Measurements from ENCODE around the gene CTNNA1. TPM values are rescaled to one million over a fixed set of nuclear protein-coding genes. Genes with fewer than 3 reads are reported as not detected.
A peak's percentile ranks its signal among the peaks of the same experiment; 100 is the strongest.

Gene CTNNA1
- total RNA-seq, 1 donor from 2014 or later = 359 TPM

DNA sequence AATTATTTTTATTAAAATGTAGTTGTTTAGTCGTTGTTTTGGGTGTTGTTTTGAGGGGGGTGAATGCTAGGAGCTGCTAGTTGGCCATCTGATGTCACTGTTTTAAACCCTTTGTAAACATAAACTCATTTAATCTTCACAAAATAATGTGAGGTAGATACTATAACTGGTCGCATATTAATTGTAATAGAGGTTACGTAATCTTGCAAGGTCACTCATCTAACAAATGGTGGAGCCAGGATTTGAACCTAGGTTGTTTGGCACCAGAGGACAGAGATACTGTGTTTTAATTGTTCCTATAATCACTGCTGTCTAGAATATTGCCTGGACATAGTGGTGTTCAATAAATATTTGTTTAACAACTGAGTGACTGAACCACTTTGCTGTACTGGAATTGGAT is 67.5 kb downstream of the CTNNA1 start:
- TF ChIP-seq, protein P1, sequence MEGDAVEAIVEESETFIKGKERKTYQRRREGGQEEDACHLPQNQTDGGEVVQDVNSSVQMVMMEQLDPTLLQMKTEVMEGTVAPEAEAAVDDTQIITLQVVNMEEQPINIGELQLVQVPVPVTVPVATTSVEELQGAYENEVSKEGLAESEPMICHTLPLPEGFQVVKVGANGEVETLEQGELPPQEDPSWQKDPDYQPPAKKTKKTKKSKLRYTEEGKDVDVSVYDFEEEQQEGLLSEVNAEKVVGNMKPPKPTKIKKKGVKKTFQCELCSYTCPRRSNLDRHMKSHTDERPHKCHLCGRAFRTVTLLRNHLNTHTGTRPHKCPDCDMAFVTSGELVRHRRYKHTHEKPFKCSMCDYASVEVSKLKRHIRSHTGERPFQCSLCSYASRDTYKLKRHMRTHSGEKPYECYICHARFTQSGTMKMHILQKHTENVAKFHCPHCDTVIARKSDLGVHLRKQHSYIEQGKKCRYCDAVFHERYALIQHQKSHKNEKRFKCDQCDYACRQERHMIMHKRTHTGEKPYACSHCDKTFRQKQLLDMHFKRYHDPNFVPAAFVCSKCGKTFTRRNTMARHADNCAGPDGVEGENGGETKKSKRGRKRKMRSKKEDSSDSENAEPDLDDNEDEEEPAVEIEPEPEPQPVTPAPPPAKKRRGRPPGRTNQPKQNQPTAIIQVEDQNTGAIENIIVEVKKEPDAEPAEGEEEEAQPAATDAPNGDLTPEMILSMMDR (IDR thresholded peaks at IDR 0.05; ENCODE audit: insufficient read depth, low read depth, low read length) = no peak
- no peak for TF ChIP-seq EZH2 (IDR thresholded peaks at IDR 0.05; ENCODE audit: insufficient read depth, low read length)
- no peaks in the 10 kb centered on the region for H3K9me3 Mint-ChIP-seq (ENCODE audit: unreplicated experiment)
- H3K4me1 Mint-ChIP-seq (ENCODE audit: low read depth, unreplicated experiment) = peaks cover 33% of the 10 kb centered on the region
- H3K27me3 Mint-ChIP-seq (ENCODE audit: low read depth, unreplicated experiment) = no peaks in the 10 kb centered on the region
- Histone ChIP-seq H3K4me3 (ENCODE audit: insufficient read depth, low read depth, low read length) (no peak overlapping the region), H3K9ac (ENCODE audit: low read length) (no peak overlapping the region), H3K27ac (ENCODE audit: low read depth, low read length) (no peak overlapping the region), H4K20me1 (ENCODE audit: insufficient read depth, low read length) (peaks cover 93% of the 10 kb centered on the region), H3K27me3 (ENCODE audit: insufficient read depth, low read length) (no peaks in the 10 kb centered on the region), H3K4me2 (ENCODE audit: low read length) (no peak overlapping the region), H3K79me2 (ENCODE audit: insufficient read depth, low read length) (peaks cover 84% of the 10 kb centered on the region), H3K4me1 (ENCODE audit: insufficient read depth, low read length) (peaks cover 3% of the 10 kb centered on the region), H3K9me3 (ENCODE audit: insufficient read depth, low read depth, low read length) (no peaks in the 10 kb centered on the region), H3K36me3 (ENCODE audit: insufficient read depth, low read length) (peaks cover 7% of the 10 kb centered on the region), H2AFZ (ENCODE audit: low read depth, low read length) (no peak overlapping the region)
- H3K36me3 Mint-ChIP-seq (ENCODE audit: low read depth, unreplicated experiment) = peaks cover 6% of the 10 kb centered on the region
- no peak overlapping the region for H3K4me3 Mint-ChIP-seq (ENCODE audit: unreplicated experiment)
- no peak for DNase-seq (ENCODE audit: low read depth)
- H3K27ac Mint-ChIP-seq (ENCODE audit: unreplicated experiment) = no peak overlapping the region
- FAIRE-seq = no peak

DNA sequence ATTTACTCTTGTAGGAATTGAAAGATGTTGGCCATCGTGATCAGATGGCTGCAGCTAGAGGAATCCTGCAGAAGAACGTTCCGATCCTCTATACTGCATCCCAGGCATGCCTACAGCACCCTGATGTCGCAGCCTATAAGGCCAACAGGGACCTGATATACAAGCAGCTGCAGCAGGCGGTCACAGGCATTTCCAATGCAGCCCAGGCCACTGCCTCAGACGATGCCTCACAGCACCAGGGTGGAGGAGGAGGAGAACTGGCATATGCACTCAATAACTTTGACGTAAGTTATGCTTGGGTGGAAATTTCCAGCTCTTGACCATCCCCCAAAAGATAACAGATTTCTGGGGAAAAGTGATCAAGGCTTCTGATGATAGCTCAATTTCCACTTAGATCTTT is 71.3 kb downstream of the CTNNA1 start:
- Histone ChIP-seq H3K79me2 (ENCODE audit: insufficient read depth, low read length) (peaks cover 79% of the 10 kb centered on the region), H3K4me2 (ENCODE audit: low read length) (no peak overlapping the region), H3K4me3 (ENCODE audit: insufficient read depth, low read depth, low read length) (no peak overlapping the region), H3K9me3 (ENCODE audit: insufficient read depth, low read depth, low read length) (no peaks in the 10 kb centered on the region), H2AFZ (ENCODE audit: low read depth, low read length) (no peak overlapping the region), H3K27me3 (ENCODE audit: insufficient read depth, low read length) (no peaks in the 10 kb centered on the region), H4K20me1 (ENCODE audit: insufficient read depth, low read length) (peaks cover 91% of the 10 kb centered on the region), H3K4me1 (ENCODE audit: insufficient read depth, low read length) (peaks cover 3% of the 10 kb centered on the region), H3K9ac (ENCODE audit: low read length) (no peak overlapping the region), H3K36me3 (ENCODE audit: insufficient read depth, low read length) (peaks cover 34% of the 10 kb centered on the region), H3K27ac (ENCODE audit: low read depth, low read length) (no peak overlapping the region)
- no peak overlapping the region for H3K4me3 Mint-ChIP-seq (ENCODE audit: unreplicated experiment)
- no peak for FAIRE-seq
- H3K27me3 Mint-ChIP-seq (ENCODE audit: low read depth, unreplicated experiment) = no peaks in the 10 kb centered on the region
- TF ChIP-seq, protein P1 (IDR thresholded peaks at IDR 0.05; ENCODE audit: insufficient read depth, low read depth, low read length) = no peak
- TF ChIP-seq EZH2 (IDR thresholded peaks at IDR 0.05; ENCODE audit: insufficient read depth, low read length) = no peak
- H3K4me1 Mint-ChIP-seq (ENCODE audit: low read depth, unreplicated experiment) = peaks cover 13% of the 10 kb centered on the region
- no peaks in the 10 kb centered on the region for H3K9me3 Mint-ChIP-seq (ENCODE audit: unreplicated experiment)
- H3K27ac Mint-ChIP-seq (ENCODE audit: unreplicated experiment) = no peak overlapping the region
- DNase-seq (ENCODE audit: low read depth) = no peak
- H3K36me3 Mint-ChIP-seq (ENCODE audit: low read depth, unreplicated experiment) = peaks cover 9% of the 10 kb centered on the region

DNA sequence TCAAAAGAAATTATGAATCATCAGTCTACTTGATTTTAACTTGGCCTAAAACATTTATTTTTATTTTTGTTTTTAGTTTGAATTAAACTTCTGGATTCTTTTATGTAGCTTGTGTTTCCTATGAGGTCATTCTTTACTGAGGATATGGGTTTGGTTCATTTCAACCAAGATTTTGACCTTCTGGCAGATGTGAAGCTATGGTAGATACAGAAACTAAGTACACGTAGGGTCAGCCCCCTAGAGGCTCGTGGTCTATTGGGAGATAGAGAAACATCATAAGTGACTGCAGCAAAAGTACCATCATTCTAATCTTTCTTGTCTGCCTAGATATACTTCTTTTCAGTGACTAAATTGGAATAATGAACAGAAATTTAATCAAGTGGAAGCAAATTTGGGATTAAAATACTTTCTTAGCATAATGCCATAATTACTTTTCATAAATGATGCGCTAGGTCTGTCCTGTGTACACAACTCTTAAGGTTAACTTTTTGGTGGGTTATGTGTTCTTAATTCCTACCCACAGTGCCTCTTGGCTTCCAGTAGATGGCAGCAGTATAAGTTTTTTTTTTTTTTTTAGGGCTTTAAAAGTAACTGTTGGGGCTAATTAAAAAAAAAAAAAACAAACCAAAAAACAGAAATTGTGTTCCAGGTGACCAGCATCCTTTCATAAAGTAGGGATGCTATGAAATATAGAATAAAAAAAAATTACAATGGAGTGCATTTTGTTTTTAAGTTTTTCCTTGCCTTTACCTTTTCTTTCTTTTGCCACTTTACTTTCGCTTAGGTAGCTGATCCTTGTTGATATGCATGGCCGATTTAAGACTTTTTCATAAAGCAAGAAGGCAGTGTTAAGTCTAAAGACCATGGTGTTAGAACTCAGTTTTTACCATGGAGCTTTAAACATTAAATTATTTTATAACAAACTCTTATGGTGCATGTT is 72.0 kb downstream of the CTNNA1 start:
- no peak for DNase-seq (ENCODE audit: low read depth)
- no peak overlapping the region for H3K4me2 ChIP-seq (ENCODE audit: low read length)
- Mint-ChIP-seq H3K4me3 (ENCODE audit: unreplicated experiment) (no peak overlapping the region), H3K4me1 (ENCODE audit: low read depth, unreplicated experiment) (peaks cover 10% of the 10 kb centered on the region), H3K27me3 (ENCODE audit: low read depth, unreplicated experiment) (no peaks in the 10 kb centered on the region), H3K36me3 (ENCODE audit: low read depth, unreplicated experiment) (peaks cover 9% of the 10 kb centered on the region), H3K27ac (ENCODE audit: unreplicated experiment) (peak overlapping the region; percentile 0), H3K9me3 (ENCODE audit: unreplicated experiment) (no peaks in the 10 kb centered on the region)
- H3K9ac ChIP-seq (ENCODE audit: low read length) = no peak overlapping the region
- no peak overlapping the region for H3K27ac ChIP-seq (ENCODE audit: low read depth, low read length)
- peaks cover 88% of the 10 kb centered on the region for H4K20me1 ChIP-seq (ENCODE audit: insufficient read depth, low read length)
- peaks cover 34% of the 10 kb centered on the region for H3K36me3 ChIP-seq (ENCODE audit: insufficient read depth, low read length)
- no peak for FAIRE-seq
- TF ChIP-seq, protein P1 (IDR thresholded peaks at IDR 0.05; ENCODE audit: insufficient read depth, low read depth, low read length) = peak; percentile 59
- TF ChIP-seq EZH2 (IDR thresholded peaks at IDR 0.05; ENCODE audit: insufficient read depth, low read length) = no peak
- H2AFZ ChIP-seq (ENCODE audit: low read depth, low read length) = no peak overlapping the region
- no peaks in the 10 kb centered on the region for H3K9me3 ChIP-seq (ENCODE audit: insufficient read depth, low read depth, low read length)
- peaks cover 76% of the 10 kb centered on the region for H3K79me2 ChIP-seq (ENCODE audit: insufficient read depth, low read length)
- peaks cover 3% of the 10 kb centered on the region for H3K4me1 ChIP-seq (ENCODE audit: insufficient read depth, low read length)
- H3K27me3 ChIP-seq (ENCODE audit: insufficient read depth, low read length) = no peaks in the 10 kb centered on the region
- no peak overlapping the region for H3K4me3 ChIP-seq (ENCODE audit: insufficient read depth, low read depth, low read length)

All from astrocyte (in vitro differentiated cells and primary cell).